Endothelial cell of umbilical vein (primary cell): ENCODE data around the gene CLPX. TPM values are rescaled to one million over a fixed set of nuclear protein-coding genes. Genes with fewer than 3 reads are reported as not detected.

Experiments used
- BruUV-seq: library from RNA; stranded (reverse); fragments of 400-500 nt; replicated peaks from 2 replicates; lab custom pipeline; 2021; lab: Mats Ljungman, UMichigan
- CTCF ChIA-PET: fragments of 300-600, 350-600 bp; sonication (Branson Sonifier 250); formaldehyde crosslinking; loops from one replicate; lab custom pipeline; 2021; ENCODE audit warnings: antibody characterized with exemption, inconsistent platforms; lab: Charles Lee
- POLR2A ChIA-PET: fragments of 300-600, 350-600 bp; sonication (Branson Sonifier 250); formaldehyde crosslinking; loops from one replicate; lab custom pipeline; 2021; ENCODE audit warnings: antibody characterized with exemption, inconsistent platforms; lab: Charles Lee
- DNase-seq: peaks from one replicate; pipeline ENCODE4 v3.0.0-alpha.2; 2011; ENCODE audit warnings: low read depth, low spot score
- FAIRE-seq: peaks from 2 replicates; lab custom pipeline; 2011; peaks lifted over from hg19 to GRCh38; lab: Jason Lieb, UNC
- H2AFZ ChIP-seq: 2 replicates; pipeline ENCODE4 v1.6.0; 2012; ENCODE audit warnings: low read depth, low read length, control low read depth, inconsistent platforms
- H3K27ac ChIP-seq: 2 replicates; pipeline ENCODE4 v1.5.1; 2011; ENCODE audit warnings: low read depth, mild to moderate bottlenecking, control low read depth, low read length, moderate library complexity; ENCODE audit not compliant: insufficient read depth
- H3K27me3 ChIP-seq, 2 experiments: 2 replicates each; pipeline versions ENCODE4 v1.6.0 to v1.6.1; 2011; ENCODE audit warnings: low read length in 2 of 2, mixed read lengths in 1 of 2; ENCODE audit not compliant: control insufficient read depth in 2 of 2, insufficient read depth in 2 of 2
- H3K36me3 ChIP-seq, 2 experiments: 2 replicates in 1 of 2; 3 replicates in 1 of 2; pipeline ENCODE4 v1.5.1; 2011; ENCODE audit warnings: low read length in 2 of 2, mild to moderate bottlenecking in 1 of 2, moderate library complexity in 1 of 2; ENCODE audit not compliant: control insufficient read depth in 2 of 2, insufficient read depth in 2 of 2; ENCODE audit errors: extremely low read depth in 1 of 2
- H3K4me1 ChIP-seq: 3 replicates; pipeline ENCODE4 v1.5.1; 2011; ENCODE audit warnings: mild to moderate bottlenecking, low read length; ENCODE audit not compliant: control insufficient read depth, insufficient read depth; ENCODE audit errors: extremely low read depth
- H3K4me2 ChIP-seq: 2 replicates; pipeline ENCODE4 v1.6.1; 2011; ENCODE audit warnings: low read length, control low read depth, mixed read lengths; ENCODE audit not compliant: insufficient read depth
- H3K4me3 ChIP-seq, 3 experiments: fragments of 200-600 bp in 1 of 3; sonication (generic), shearing (Covaris generic) in 1 of 3; replicated peaks in 1 of 3; 2 replicates each; pipeline ENCODE4 v1.5.1; 2011 to 2016; ENCODE audit warnings: control low read depth in 3 of 3, low read length in 3 of 3, mild to moderate bottlenecking in 2 of 3, inconsistent platforms in 1 of 3, low read depth in 1 of 3, moderate library complexity in 1 of 3; ENCODE audit not compliant: insufficient read depth in 1 of 3
- H3K79me2 ChIP-seq: 2 replicates; pipeline ENCODE4 v1.6.0; 2012; ENCODE audit warnings: low read length, inconsistent platforms; ENCODE audit not compliant: control insufficient read depth, insufficient read depth
- H3K9ac ChIP-seq: replicated peaks from 2 replicates; pipeline ENCODE3; 2011; ENCODE audit warnings: low read length, control low read depth; ENCODE audit not compliant: insufficient read depth; ENCODE audit errors: extremely low read depth
- H3K9me1 ChIP-seq: replicated peaks from 3 replicates; pipeline ENCODE4 v1.6.0; 2011; ENCODE audit warnings: mild to moderate bottlenecking, low read length; ENCODE audit not compliant: control insufficient read depth, insufficient read depth; ENCODE audit errors: extremely low read depth
- H3K9me3 ChIP-seq: replicated peaks from 2 replicates; pipeline ENCODE4 v1.5.1; 2012; ENCODE audit warnings: low read length, inconsistent platforms; ENCODE audit not compliant: control insufficient read depth, insufficient read depth
- H4K20me1 ChIP-seq: replicated peaks from 2 replicates; pipeline ENCODE3; 2011; ENCODE audit warnings: mild to moderate bottlenecking, low read length; ENCODE audit not compliant: control insufficient read depth, insufficient read depth; ENCODE audit errors: extremely low read depth
- EZH2 ChIP-seq: IDR thresholded peaks from 2 replicates; pipeline ENCODE4 v1.6.1; 2012; ENCODE audit warnings: borderline replicate concordance, low read depth, mild to moderate bottlenecking, moderate library complexity, low read length, inconsistent platforms; ENCODE audit not compliant: severe bottlenecking
- FOS ChIP-seq: IDR thresholded peaks from 2 replicates; pipeline ENCODE4 v1.6.1; 2011; ENCODE audit warnings: mild to moderate bottlenecking, low read length, moderate library complexity, borderline replicate concordance; ENCODE audit not compliant: insufficient read depth
- JUN ChIP-seq: IDR thresholded peaks from 2 replicates; pipeline ENCODE4 v1.6.1; 2011; ENCODE audit warnings: borderline replicate concordance, low read depth; ENCODE audit not compliant: insufficient read length, insufficient read depth
- MAX ChIP-seq: IDR thresholded peaks from 2 replicates; pipeline ENCODE4 v1.6.1; 2011; ENCODE audit not compliant: insufficient read depth, insufficient read length
- MYC ChIP-seq: IDR thresholded peaks from one replicate; pipeline ENCODE4 v1.6.1; 2011; ENCODE audit warnings: mild to moderate bottlenecking, low read depth, low read length
- POLR2A ChIP-seq: IDR thresholded peaks from 2 replicates; pipeline ENCODE4 v1.6.1; 2012; ENCODE audit warnings: low read depth, mild to moderate bottlenecking, control low read depth, low read length
- POLR2AphosphoS5 ChIP-seq: IDR thresholded peaks from 2 replicates; pipeline ENCODE4 v1.6.1; 2012; ENCODE audit warnings: low read depth, mild to moderate bottlenecking, control low read depth, low read length, moderate library complexity; ENCODE audit not compliant: insufficient read depth
- dilution Hi-C: fragments of 300-500 bp; cut with MboI; formaldehyde crosslinking; loops from one replicate; pipeline ENCODE4 v1.15.0; 2019; ENCODE audit warnings: low sequenced_read_pairs; ENCODE audit not compliant: extremely low pct_ligation_motif_present
- intact Hi-C: fragments of 100-400 bp; cut with micrococcal nuclease; formaldehyde crosslinking; loops from one replicate; pipeline ENCODE4 v1.10.0; 2022
- polyA plus RNA-seq, 4 experiments: library from polyadenylated mRNA; depleted of rRNA in 3 of 4; stranded (reverse) in 3 of 4; unstranded in 1 of 4; fragments of >200 nt; gene quantifications; 2 replicates each; pipeline versions ENCODE4 v1.2.1 to v1.2.3, GENCODE V29; 2011 to 2012; ENCODE audit warnings: missing spikeins in 1 of 4
- total RNA-seq: library from RNA; stranded (reverse); gene quantifications from 2 replicates; pipeline ENCODE4 v1.2.3, GENCODE V29; 2021

Gene CLPX
- total and polyA plus RNA-seq, 2 donors (not counting 3 experiments of a cell fraction or from before 2014, with no cell fraction given) = 11.1 to 41.4 TPM

DNA sequence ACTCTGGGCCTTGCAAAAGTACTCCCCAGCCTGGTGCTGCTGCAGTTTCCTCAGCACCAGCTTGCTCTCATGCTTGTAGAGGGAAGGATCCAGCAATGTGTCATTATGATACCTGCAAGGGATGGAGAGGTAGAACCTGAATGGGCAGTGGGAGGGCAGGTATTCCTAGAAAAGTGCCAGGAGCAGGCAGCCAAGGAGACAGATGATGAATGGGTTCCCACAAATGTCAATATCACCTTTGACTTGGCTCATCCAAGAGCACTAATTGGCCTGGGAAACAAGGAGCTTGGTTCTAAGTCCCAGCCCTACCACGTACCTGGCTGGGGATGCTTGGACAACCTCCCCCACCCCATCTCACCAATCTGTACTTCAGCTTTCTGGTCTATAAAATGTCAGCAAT is 16.8 kb upstream of the CLPX start:
- Histone ChIP-seq H3K27ac (no peak overlapping the region), H3K27me3 (peaks cover 0 to 3% of the 10 kb centered on the region in 2 experiments), H3K9me3 (no peaks in the 10 kb centered on the region), H3K9me1 (no peaks in the 10 kb centered on the region), H3K9ac (no peak overlapping the region), H3K4me2 (no peak overlapping the region), H3K4me3 (no peak overlapping the region), H3K36me3 (no peaks in the 10 kb centered on the region), H4K20me1 (no peaks in the 10 kb centered on the region), H3K4me1 (no peaks in the 10 kb centered on the region), H3K79me2 (no peaks in the 10 kb centered on the region), H2AFZ (no peak overlapping the region)
- intact Hi-C loops = no loop called here
- ChIA-PET CTCF (interaction anchor here (0.7 to 2.7 kb wide), 5 partner anchors 10 to 96 kb away, joined by 3 to 11 read pairs (median 4); partner anchors contain the start of gene CILP), POLR2A (no interaction called here)
- no TSS peak for BruUV-seq
- dilution Hi-C loops = no loop called here
- FAIRE-seq = no peak
- no peak for TF ChIP-seq EZH2
- TF ChIP-seq FOS = no peak
- TF ChIP-seq POLR2A = no peak
- TF ChIP-seq POLR2AphosphoS5 = no peak
- TF ChIP-seq MAX = no peak
- no peak for DNase-seq

DNA sequence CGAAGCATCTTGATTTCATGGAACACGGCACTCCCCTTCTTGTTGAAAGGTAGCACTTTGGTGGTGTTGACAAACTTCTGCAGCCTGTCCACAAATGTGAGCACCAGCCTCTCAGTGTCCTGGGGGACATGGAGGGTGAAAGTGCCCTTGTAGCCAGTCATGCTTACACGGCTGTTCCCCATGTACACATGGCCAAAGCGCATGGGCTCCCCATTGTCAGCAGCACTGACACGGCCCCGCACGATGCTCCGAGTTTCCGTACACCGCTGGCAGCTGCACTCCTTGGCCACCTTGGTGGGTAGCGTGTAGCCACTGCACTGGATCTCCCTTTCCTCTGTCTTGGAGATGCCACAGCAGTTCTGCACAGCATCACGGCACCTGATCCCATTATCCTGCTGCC is 13.4 kb upstream of the CLPX start:
- TF ChIP-seq FOS (no peak), MYC (no peak), EZH2 (no peak), JUN (no peak)
- ChIA-PET POLR2A (no interaction called here), CTCF (no interaction called here)
- H3K9me1 ChIP-seq = no peaks in the 10 kb centered on the region
- H3K36me3 ChIP-seq = no peaks in the 10 kb centered on the region
- H3K9me3 ChIP-seq = no peaks in the 10 kb centered on the region
- H3K4me2 ChIP-seq = no peak overlapping the region
- no peaks in the 10 kb centered on the region for H3K4me1 ChIP-seq
- no peak for FAIRE-seq
- no peaks in the 10 kb centered on the region for H3K79me2 ChIP-seq
- no TSS peak for BruUV-seq
- no peak overlapping the region for H3K4me3 ChIP-seq
- H2AFZ ChIP-seq = no peak overlapping the region
- DNase-seq = no peak
- H3K9ac ChIP-seq = no peak overlapping the region
- H3K27ac ChIP-seq = no peak overlapping the region
- dilution Hi-C loops = no loop called here
- H4K20me1 ChIP-seq = no peaks in the 10 kb centered on the region
- intact Hi-C loops = no loop called here
- H3K27me3 ChIP-seq = peaks cover 2 to 3% of the 10 kb centered on the region in 2 experiments
